NCI-H524 (cell line): ENCODE measurements around the gene RPL10A.

Experiments used
- DNase-seq, 2 experiments: peaks; one replicate each; lab custom pipeline; 2025; lab: John Stamatoyannopoulos, UW

The RPL10A gene

GRCh38 chr6:35474942-35475570 lies 6.9 kb downstream of the RPL10A start:
- no peak for DNase-seq

DNA sequence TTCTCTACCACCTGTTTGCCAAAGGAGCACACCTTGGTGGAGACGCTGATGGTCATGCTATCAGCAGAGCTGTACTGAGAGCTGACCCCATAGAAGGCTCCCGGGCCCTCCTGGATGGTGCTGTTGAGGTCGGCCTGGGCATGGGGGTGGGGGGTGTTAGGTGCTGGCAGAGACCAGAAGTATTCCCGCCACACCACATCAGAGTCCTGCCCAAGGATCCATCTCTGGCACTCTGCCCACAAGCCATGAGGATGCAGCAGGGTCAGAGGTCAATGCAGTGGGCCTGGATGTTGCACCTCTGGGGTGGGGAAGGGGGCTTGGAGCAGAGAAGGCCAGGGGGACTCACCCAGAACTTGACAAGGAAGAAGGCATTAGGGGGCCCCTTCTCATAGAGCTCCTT lies 7.4 kb downstream of the RPL10A start:
- DNase-seq: no peak

GRCh38 chr6:35476004-35476403 lies 7.8 kb downstream of the RPL10A start:
- DNase-seq: no peak

GRCh38 chr6:35477028-35477427 lies 8.8 kb downstream of the RPL10A start:
- DNase-seq: no peak

- no peak for DNase-seq
These were observed 9.5 kb downstream of the RPL10A start for GRCh38 chr6:35477551-35478179.

GRCh38 chr6:35478259-35478658 lies 10.1 kb downstream of the RPL10A start:
- no peak for DNase-seq

DNA sequence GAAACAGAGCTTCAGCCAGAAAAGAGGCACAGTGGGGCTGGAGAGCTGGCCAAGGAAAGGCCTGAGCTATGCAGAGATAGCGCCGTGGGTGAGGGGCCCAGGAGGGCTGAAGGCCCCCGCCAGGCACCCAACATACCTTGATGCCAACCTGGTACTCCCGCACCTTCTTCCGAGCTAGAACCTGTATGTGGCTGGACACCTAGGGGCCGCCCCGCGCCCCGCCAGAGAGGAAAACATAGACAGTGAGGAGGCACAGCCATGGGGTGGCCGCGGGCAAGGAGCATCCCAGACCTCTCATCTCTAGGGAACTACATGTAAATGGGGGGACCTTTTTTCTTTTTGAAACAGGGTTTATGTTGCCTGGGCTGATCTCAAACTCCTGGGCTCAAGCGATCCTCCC lies 12.0 kb downstream of the RPL10A start:
- DNase-seq: no peak

- DNase-seq: no peak
These were observed 13.0 kb downstream of the RPL10A start for GRCh38 chr6:35481226-35481625.

- no peak for DNase-seq
These were observed 14.9 kb downstream of the RPL10A start for GRCh38 chr6:35483062-35483461.

GRCh38 chr6:35483490-35483889 lies 15.3 kb downstream of the RPL10A start:
- DNase-seq: peak; percentile 54 to 74

DNA sequence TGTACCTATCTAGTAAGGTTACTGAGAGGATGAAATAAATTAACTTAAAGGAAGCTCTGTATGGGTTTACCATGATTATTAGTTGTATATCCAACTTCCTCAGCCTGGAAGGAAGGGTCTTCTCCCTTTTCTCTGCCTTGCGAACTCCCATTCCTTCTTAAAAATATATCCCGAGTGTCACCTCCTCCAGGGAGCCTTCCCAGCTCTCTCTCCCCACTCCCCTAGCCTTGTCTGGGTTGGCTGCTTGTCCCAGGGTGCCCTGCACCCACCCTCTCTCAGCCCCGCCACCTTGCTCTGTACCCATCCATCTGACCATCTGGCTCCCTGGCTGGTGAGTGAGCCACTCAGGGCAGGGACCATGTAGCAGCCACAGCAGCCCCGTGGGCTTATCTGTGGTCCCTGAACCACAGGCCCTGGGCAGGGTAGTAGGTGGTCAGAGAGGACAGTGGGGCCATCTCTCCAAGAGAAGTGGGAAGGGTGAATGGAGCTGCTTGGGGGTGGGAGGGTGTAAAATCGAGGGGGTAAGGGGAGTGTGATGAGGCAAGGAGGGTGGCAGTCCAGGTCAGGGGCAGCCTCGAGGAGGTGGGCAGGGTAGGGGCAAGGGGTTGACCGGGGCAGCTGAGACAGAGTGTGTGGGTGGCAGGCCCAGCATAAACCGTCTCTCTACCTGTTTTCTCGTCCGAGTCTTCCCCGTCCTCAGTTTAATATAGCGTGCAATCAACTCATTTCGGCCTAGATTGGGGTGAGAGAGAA lies 15.9 kb downstream of the RPL10A start:
- DNase-seq: peak; percentile 63 to 78

DNA sequence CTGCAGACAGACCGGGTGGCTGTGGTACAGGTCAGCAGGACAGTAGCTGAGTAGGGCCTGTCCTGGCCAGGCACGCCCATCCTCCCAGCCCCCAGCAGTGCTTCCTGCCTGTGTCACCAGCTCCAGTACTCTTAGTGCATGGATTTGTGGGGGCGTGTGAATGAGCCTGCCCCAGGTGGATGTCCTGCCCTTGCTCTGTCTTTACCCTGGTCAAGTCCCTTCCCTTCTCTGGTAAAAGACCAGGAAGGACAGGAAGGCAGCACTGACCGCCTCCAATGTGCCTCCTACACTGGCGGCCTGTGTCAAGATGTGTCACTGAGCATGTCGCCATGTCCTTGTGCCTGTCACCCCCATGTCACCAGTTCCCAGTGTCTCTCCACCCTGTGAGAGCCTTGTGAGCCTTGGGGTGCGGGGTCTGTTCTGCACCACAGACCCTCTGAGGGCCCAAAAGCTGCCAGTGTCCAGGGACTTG lies 16.8 kb downstream of the RPL10A start:
- no peak for DNase-seq

DNA sequence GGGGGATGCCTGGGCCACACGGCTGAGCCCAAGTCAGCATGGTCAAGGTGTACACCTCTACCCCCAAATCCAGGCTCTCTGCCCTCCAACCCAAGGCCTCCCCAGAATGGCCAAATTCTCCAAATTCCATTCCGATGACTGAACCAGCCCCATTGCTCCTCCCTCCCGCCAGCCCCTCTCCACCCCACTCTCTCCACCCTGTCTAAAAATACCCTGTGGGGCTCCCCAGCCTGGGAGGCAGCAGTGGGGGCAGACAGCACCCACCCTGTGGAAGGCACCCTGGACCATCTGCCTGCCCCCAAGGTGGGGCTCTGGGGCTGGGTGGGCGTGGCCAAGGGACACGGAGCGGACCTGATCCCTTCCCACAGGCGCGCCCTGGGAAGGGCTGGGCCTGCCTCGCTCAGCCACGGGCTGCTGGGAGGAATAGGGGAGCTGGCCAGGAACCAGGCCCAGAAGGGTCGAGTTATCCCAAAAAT lies 17.2 kb downstream of the RPL10A start:
- DNase-seq: peak in 1 of 2 experiments; percentile 23

DNA sequence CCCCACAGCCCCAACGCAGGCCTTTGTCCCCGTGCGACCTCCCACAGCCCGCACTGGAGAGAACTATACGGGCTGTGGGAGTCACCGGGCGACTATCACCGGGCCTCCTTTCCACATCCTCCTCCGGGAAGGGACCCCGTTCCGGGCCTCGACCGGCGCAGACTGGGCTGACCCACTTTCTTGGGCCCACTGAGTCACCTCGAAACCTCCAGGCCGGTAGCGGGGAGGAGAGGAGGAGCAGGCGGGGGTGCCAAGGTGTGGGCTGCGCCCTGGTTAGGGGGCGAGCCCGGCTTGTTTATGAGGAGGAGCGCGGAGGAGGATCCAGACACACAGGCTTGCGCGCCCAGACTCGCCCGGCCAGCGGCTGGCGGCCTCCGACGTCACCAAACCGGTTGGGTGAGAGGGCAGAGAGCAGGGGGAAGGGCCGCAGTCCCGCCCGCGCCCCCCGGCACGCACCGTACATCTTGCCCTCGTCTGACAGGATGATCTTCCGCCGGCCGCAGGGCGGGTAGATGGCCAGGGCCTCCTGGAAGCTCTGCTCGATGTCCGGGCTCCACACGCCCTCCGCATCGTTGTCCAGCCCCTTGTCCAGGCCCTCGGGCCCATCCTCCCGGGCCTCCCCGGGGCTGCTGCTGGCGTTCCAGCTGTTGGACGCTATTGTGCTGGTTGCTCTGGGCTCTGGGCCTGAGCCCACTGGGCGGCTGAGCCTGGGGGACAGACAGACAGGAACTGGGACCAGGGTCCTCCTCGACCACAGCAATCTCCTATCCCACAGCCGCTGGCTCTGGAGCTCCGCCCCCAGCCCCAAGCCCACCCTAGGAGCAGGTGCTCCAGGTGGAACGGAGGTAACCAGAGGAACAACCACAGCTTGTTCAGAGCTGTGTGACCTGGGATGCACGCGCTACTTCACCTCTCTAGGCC lies 18.1 kb downstream of the RPL10A start:
- DNase-seq: no peak

DNA sequence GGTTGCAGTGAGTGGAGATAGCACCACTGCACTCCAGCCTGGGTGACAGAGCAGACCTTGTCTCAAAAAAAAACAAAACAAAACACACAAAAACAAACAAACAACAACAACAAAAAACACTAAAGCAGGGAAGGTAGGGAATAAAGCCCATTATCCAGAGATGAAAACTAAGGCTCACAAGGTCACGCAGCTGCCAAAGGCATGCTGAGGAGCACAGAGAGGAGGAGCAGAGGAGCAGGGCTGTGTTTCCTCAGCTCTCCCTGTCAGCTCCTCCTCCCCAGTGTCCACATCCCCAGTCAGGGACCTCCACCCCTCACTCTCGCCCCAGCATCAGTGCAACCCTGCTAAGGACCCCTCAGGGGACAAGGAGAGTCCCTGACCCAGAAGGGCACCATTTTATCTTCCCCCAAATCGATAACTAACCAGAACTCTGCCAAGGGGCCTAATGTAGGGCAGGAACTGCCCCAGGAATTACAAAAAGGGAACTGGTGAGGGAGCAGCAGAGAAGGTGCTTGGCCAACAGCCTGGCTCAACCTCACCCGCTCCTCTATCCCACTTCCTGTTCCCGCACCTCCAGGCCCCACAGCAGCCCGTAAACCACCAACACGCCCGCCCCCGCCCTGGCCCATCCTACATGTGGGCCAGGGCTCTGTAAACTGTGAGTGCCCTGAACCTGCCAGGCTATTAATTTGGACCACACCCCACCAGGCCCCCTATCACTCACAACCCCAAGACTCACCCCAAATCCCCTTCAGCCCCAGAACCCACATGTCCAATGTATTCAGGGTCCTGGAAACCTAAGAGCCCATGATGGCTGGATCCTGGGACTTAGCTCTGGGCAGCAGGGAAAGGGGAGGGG lies 19.7 kb downstream of the RPL10A start:
- no peak for DNase-seq

- no peak for DNase-seq
These were observed 20.3 kb downstream of the RPL10A start for GRCh38 chr6:35488517-35488862.

GRCh38 chr6:35489066-35489465 lies 20.9 kb downstream of the RPL10A start:
- no peak for DNase-seq

DNA sequence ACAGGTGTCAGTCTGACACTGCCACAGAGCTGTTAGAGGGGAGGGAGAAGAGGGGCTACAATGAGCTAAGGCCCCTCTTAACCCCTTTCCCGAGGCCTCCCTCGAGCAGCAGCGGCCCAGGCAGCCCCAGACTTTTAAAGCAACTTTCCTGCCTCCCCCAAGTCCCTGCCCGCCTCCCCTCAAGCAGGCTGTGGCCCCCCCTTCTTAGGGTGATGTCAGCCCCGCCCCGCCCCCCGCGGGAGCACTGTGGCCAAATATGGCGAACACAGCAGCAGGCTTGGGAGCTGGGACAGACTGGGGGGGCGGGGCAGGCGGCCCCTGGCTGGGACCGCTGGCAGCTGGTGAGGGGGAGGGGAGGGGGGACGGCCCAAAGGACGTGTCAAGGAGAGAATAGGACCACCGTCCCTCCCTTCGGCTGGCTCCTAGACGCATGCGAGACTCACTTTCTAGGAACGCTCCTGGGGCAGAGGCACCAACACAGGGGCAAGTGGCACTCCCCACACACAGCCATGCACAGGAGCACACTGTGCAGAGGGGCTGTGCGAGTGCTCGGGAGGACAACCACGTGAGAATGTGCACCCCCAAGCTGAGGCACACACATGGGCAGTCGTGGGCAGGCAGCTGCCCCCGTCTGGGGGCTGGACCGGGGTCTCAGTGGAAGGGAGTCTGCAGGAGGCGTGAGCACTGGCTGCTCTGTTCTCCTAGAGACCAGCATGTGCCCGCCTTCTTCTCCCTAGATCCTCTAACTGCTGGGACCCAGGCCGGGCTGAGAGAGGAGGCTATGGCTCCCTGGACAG lies 22.0 kb downstream of the RPL10A start:
- DNase-seq: peak; percentile 82 to 94

DNA sequence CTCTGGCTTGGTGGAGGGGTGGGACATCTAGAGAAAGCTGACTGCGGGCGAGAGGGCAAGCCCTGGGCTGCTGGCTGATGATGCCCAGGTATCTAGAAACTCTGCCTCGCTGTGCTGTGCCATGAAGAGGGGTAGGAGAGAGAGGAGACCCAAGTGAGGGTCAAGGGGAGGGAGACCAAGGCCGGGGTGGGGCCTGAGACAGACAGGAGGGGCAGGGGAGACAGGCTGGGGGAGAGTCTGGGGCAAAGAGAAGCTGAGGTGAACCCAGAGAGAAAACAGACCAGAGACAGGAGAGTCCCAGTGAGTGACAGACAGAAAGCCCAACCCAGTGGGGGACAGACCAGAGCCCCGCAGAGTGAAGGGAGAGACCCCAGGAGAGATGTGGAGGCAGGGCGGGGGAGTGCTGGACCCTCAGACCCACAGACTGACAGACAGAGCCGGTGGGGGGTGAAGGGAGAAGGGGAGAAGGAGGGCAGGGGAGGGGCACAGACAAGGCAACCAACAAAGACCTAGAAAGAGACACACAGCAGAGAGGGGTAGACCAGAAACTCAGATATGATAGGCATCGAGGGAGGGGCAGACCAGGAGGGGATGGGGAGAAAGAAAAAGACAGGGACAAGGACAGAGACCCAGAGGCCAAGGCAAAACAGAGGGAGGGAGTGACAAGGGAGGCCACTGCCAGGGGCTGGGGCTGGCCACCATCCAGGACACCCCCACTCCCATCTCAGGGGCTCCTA lies 22.8 kb downstream of the RPL10A start:
- no peak for DNase-seq
